H1 (cell line): ENCODE measurements around the gene SAA2. TPM values are rescaled to one million over a fixed set of nuclear protein-coding genes. Genes with fewer than 3 reads are reported as not detected.

Source experiments
- CTCF ChIA-PET: fragments of 300-600 bp; sonication (Branson Sonifier 250); formaldehyde crosslinking; loops from one replicate; lab custom pipeline; 2021; ENCODE audit not compliant: partially characterized antibody; lab: Charles Lee
- POLR2A ChIA-PET: fragments of 300-600 bp; sonication (Branson Sonifier 250); formaldehyde crosslinking; loops from one replicate; lab custom pipeline; 2021; ENCODE audit warnings: inconsistent platforms; ENCODE audit not compliant: partially characterized antibody; lab: Charles Lee
- DNase-seq, 2 experiments: peaks; one replicate each; pipeline versions ENCODE4 v3.0.0 to v3.0.0-alpha.2; 2010 to 2022; ENCODE audit warnings: low spot score in 2 of 2, low read depth in 1 of 2, mixed read lengths in 1 of 2
- FAIRE-seq: peaks from 2 replicates; lab custom pipeline; 2011; peaks lifted over from hg19 to GRCh38; lab: Jason Lieb, UNC
- H2AFZ ChIP-seq: 2 replicates; pipeline ENCODE4 v1.8.1; 2012; ENCODE audit warnings: low read length, inconsistent platforms
- H2AK5ac ChIP-seq: 2 replicates; pipeline ENCODE4 v1.6.1; 2013; ENCODE audit warnings: low read depth, low read length
- H2BK120ac ChIP-seq: replicated peaks from 2 replicates; pipeline ENCODE3; 2013; ENCODE audit warnings: low read depth, low read length, inconsistent platforms
- H2BK12ac ChIP-seq: 2 replicates; pipeline ENCODE4 v1.6.1; 2013; ENCODE audit warnings: low read depth, low read length
- H2BK15ac ChIP-seq: 2 replicates; pipeline ENCODE4 v1.6.1; 2013; ENCODE audit warnings: low read length
- H2BK20ac ChIP-seq: 2 replicates; pipeline ENCODE4 v1.6.1; 2013; ENCODE audit warnings: low read length
- H2BK5ac ChIP-seq: 2 replicates; pipeline ENCODE4 v1.6.1; 2013; ENCODE audit warnings: low read depth, low read length
- H3K14ac ChIP-seq: 2 replicates; pipeline ENCODE4 v1.6.1; 2013; ENCODE audit warnings: inconsistent platforms; ENCODE audit not compliant: insufficient read length
- H3K18ac ChIP-seq: 2 replicates; pipeline ENCODE4 v1.6.1; 2013; ENCODE audit warnings: low read length; ENCODE audit errors: extremely low read depth
- H3K23ac ChIP-seq: 2 replicates; pipeline ENCODE4 v1.6.1; 2013; ENCODE audit warnings: inconsistent platforms; ENCODE audit not compliant: insufficient read length
- H3K23me2 ChIP-seq: 2 replicates; pipeline ENCODE4 v1.6.1; 2013; ENCODE audit warnings: low read depth, low read length
- H3K27ac ChIP-seq: 2 replicates; pipeline ENCODE4 v1.6.1; 2011; ENCODE audit warnings: low read depth, low read length, inconsistent platforms
- H3K27me3 ChIP-seq, 4 experiments: replicated peaks in 1 of 4; 1 replicate in 1 of 4; 2 replicates in 3 of 4; pipeline versions ENCODE4 v1.6.1 to v1.8.1; 2011 to 2013; ENCODE audit warnings: low read length in 3 of 4, mild to moderate bottlenecking in 3 of 4, inconsistent platforms in 2 of 4, mixed read lengths in 2 of 4, moderate library complexity in 1 of 4; ENCODE audit not compliant: control insufficient read depth in 3 of 4, insufficient read depth in 3 of 4; ENCODE audit errors: extremely low read depth in 1 of 4
- H3K36me3 ChIP-seq, 4 experiments: 2 replicates each; pipeline versions ENCODE4 v1.6.1 to v1.8.1; 2011 to 2013; ENCODE audit warnings: mild to moderate bottlenecking in 4 of 4, low read length in 3 of 4, moderate library complexity in 2 of 4, control low read depth in 1 of 4, inconsistent platforms in 1 of 4; ENCODE audit not compliant: insufficient read depth in 4 of 4, control insufficient read depth in 2 of 4
- H3K4ac ChIP-seq: replicated peaks from 2 replicates; pipeline ENCODE3; 2013; ENCODE audit warnings: low read length, low read depth, mixed read lengths, inconsistent platforms; ENCODE audit not compliant: insufficient read length
- H3K4me1 ChIP-seq, 4 experiments: replicated peaks in 1 of 4; 1 replicate in 1 of 4; 2 replicates in 3 of 4; pipeline versions ENCODE4 v1.6.1 to v1.8.1; 2011 to 2013; ENCODE audit warnings: low read length in 3 of 4, inconsistent platforms in 2 of 4, mixed read lengths in 1 of 4; ENCODE audit not compliant: insufficient read depth in 4 of 4, control insufficient read depth in 3 of 4
- H3K4me2 ChIP-seq, 2 experiments: 2 replicates each; pipeline versions ENCODE4 v1.6.1 to v1.8.1; 2011 to 2013; ENCODE audit warnings: low read depth in 2 of 2, low read length in 2 of 2, control low read depth in 1 of 2, inconsistent platforms in 1 of 2, mild to moderate bottlenecking in 1 of 2; ENCODE audit not compliant: insufficient read depth in 1 of 2
- H3K4me3 ChIP-seq, 4 experiments: fragments of 200-600, 300-600 bp in 1 of 4; sonication (generic), shearing (Covaris generic), sonication (Bioruptor Twin) in 1 of 4; 2 replicates each; pipeline versions ENCODE4 v1.5.1 to v1.8.1; 2011 to 2016; ENCODE audit warnings: low read length in 4 of 4, low read depth in 3 of 4, control low read depth in 2 of 4, inconsistent platforms in 2 of 4, mild to moderate bottlenecking in 2 of 4, mixed read lengths in 1 of 4, moderate library complexity in 1 of 4; ENCODE audit not compliant: insufficient read depth in 2 of 4; ENCODE audit errors: extremely low read depth in 1 of 4
- H3K56ac ChIP-seq: replicated peaks from 2 replicates; pipeline ENCODE3; 2013; ENCODE audit warnings: low read depth, mild to moderate bottlenecking, mixed read lengths, low read length, inconsistent platforms; ENCODE audit not compliant: insufficient read length
- H3K79me1 ChIP-seq: 2 replicates; pipeline ENCODE4 v1.6.1; 2013; ENCODE audit warnings: low read depth, low read length, control low read depth
- H3K79me2 ChIP-seq, 2 experiments: 2 replicates each; pipeline versions ENCODE4 v1.6.1 to v1.8.1; 2012 to 2013; ENCODE audit warnings: low read length in 2 of 2, mild to moderate bottlenecking in 2 of 2, inconsistent platforms in 1 of 2; ENCODE audit not compliant: insufficient read depth in 2 of 2, control insufficient read depth in 1 of 2
- H3K9ac ChIP-seq, 4 experiments: replicated peaks in 1 of 4; 1 replicate in 1 of 4; 2 replicates in 3 of 4; pipeline versions ENCODE4 v1.6.1 to v1.8.1; 2011 to 2013; ENCODE audit warnings: low read depth in 3 of 4, low read length in 3 of 4, control low read depth in 2 of 4, mild to moderate bottlenecking in 2 of 4, moderate library complexity in 2 of 4, inconsistent platforms in 1 of 4; ENCODE audit errors: extremely low read depth in 1 of 4
- H3K9me3 ChIP-seq, 2 experiments: 2 replicates each; pipeline versions ENCODE4 v1.6.1 to v1.8.1; 2012 to 2013; ENCODE audit warnings: mild to moderate bottlenecking in 2 of 2, moderate library complexity in 2 of 2, control low read depth in 1 of 2, inconsistent platforms in 1 of 2, low read depth in 1 of 2, low read length in 1 of 2, mixed read lengths in 1 of 2; ENCODE audit not compliant: insufficient read depth in 2 of 2
- H4K20me1 ChIP-seq, 2 experiments: replicated peaks in 1 of 2; 2 replicates each; pipeline versions ENCODE3 to v1.8.1; 2011 to 2013; ENCODE audit warnings: inconsistent platforms in 2 of 2, low read length in 2 of 2, mild to moderate bottlenecking in 1 of 2; ENCODE audit not compliant: insufficient read depth in 2 of 2, control insufficient read depth in 1 of 2
- H4K5ac ChIP-seq: 2 replicates; pipeline ENCODE4 v1.6.1; 2013; ENCODE audit warnings: low read length, low read depth, mixed read lengths, inconsistent platforms; ENCODE audit not compliant: insufficient read length
- H4K8ac ChIP-seq: 2 replicates; pipeline ENCODE4 v1.8.0; 2013; ENCODE audit warnings: mild to moderate bottlenecking, moderate library complexity, low read length, inconsistent platforms; ENCODE audit not compliant: insufficient read depth; ENCODE audit errors: extremely low read depth
- H4K91ac ChIP-seq: replicated peaks from 2 replicates; pipeline ENCODE3; 2013; ENCODE audit warnings: low read length, mixed read lengths, inconsistent platforms; ENCODE audit not compliant: insufficient read length
- CBX8 ChIP-seq: fragments of 300-800, 300-1000 bp; sonication (generic); IDR thresholded peaks from 2 replicates; pipeline ENCODE4 v1.7.1; 2016; ENCODE audit warnings: low read depth, low read length, borderline replicate concordance
- CTBP2 ChIP-seq: IDR thresholded peaks from 2 replicates; pipeline ENCODE4 v1.7.0; 2011; ENCODE audit warnings: borderline replicate concordance, mild to moderate bottlenecking, moderate library complexity, mixed read lengths, low read length; ENCODE audit not compliant: insufficient read depth, insufficient read length
- EP300 ChIP-seq, 2 experiments: IDR thresholded peaks; 1 replicate in 1 of 2; 2 replicates in 1 of 2; pipeline ENCODE4 v1.6.1; 2011 to 2012; ENCODE audit warnings: low read depth in 2 of 2, low read length in 2 of 2, mild to moderate bottlenecking in 2 of 2, borderline replicate concordance in 1 of 2, inconsistent platforms in 1 of 2, moderate library complexity in 1 of 2
- HDAC6 ChIP-seq: IDR thresholded peaks from one replicate; pipeline ENCODE4 v1.7.1; 2012; ENCODE audit warnings: low read depth, mild to moderate bottlenecking, inconsistent platforms, low read length, moderate library complexity
- RFX5 ChIP-seq: IDR thresholded peaks from 2 replicates; pipeline ENCODE4 v1.6.1; 2011; ENCODE audit warnings: low read depth, low read length, improper control_type of control experiment, borderline replicate concordance
- SAP30 ChIP-seq: fragments of 300-600 bp; sonication (generic); IDR thresholded peaks from 2 replicates; pipeline ENCODE4 v1.7.1; 2012; ENCODE audit warnings: low read length, moderate library complexity, mild to moderate bottlenecking, inconsistent platforms; ENCODE audit not compliant: insufficient read depth, insufficient replicate concordance
- SIN3A ChIP-seq, 2 experiments: IDR thresholded peaks in 1 of 2; conservative IDR thresholded peaks in 1 of 2; 2 replicates each; pipeline ENCODE4 v1.6.1; 2011 to 2012; ENCODE audit warnings: low read length in 2 of 2, improper control_type of control experiment in 1 of 2, low read depth in 1 of 2, mild to moderate bottlenecking in 1 of 2
- SP1 ChIP-seq: IDR thresholded peaks from 2 replicates; pipeline ENCODE4 v1.6.1; 2011; ENCODE audit warnings: low read depth, low read length
- SP4 ChIP-seq: IDR thresholded peaks from 2 replicates; pipeline ENCODE4 v1.6.1; 2012; ENCODE audit warnings: low read length, inconsistent platforms
- TAF1 ChIP-seq: IDR thresholded peaks from 2 replicates; pipeline ENCODE4 v1.6.1; 2011; ENCODE audit warnings: mild to moderate bottlenecking, low read depth, low read length
- WGBS, 2 experiments: shearing (Covaris generic) in 1 of 2; methylation state at CpG; one replicate each; pipeline versions ENCODE4 v1.1.6 to v1.1.7; 2013 to 2015; ENCODE audit warnings: low lambda C conversion rate in 2 of 2, mixed read lengths in 2 of 2, inconsistent platforms in 1 of 2, low coverage in 1 of 2, missing lambda C conversion rate in 1 of 2; ENCODE audit not compliant: insufficient replicate concordance in 2 of 2, insufficient coverage in 1 of 2, insufficient read length in 1 of 2; ENCODE audit errors: extremely low coverage in 1 of 2, missing lambda C conversion rate in 1 of 2; 5-methylcytosine and 5-hydroxymethylcytosine counted together
- polyA plus RNA-seq, 7 experiments: library from polyadenylated mRNA; depleted of rRNA in 3 of 7; stranded (reverse) in 5 of 7; unstranded in 2 of 7; fragments of >200 nt in 5 of 7; fragments of 200-250 nt in 2 of 7; gene quantifications; 1 replicate in 5 of 7; 2 replicates in 1 of 7; 4 replicates in 1 of 7; pipeline versions ENCODE4 v1.2.1 to v1.2.3, GENCODE V29; 2011 to 2013; ENCODE audit warnings: missing spikeins in 2 of 7, mixed read lengths in 2 of 7
- total RNA-seq: library from RNA; stranded (reverse); fragmentation: NEBNext Ultra II Directional; extraction: Animal tissue kit (Norgen Biotek cat#: 25700); gene quantifications from 2 replicates; pipeline ENCODE4 v1.2.1, GENCODE V29; 2021
- TF ChIP-seq, protein P1 (sequence below): IDR thresholded peaks from 2 replicates; pipeline ENCODE4 v1.6.1; 2012; ENCODE audit warnings: inconsistent platforms
- TF ChIP-seq, protein P2 (sequence below): IDR thresholded peaks from 2 replicates; pipeline ENCODE4 v1.6.1; 2012; ENCODE audit warnings: inconsistent platforms

Gene SAA2
- total and polyA plus RNA-seq, 2 of the 8 experiments (the other 6 are each of a cell fraction or from before 2014, with no cell fraction given), result not detected

DNA sequence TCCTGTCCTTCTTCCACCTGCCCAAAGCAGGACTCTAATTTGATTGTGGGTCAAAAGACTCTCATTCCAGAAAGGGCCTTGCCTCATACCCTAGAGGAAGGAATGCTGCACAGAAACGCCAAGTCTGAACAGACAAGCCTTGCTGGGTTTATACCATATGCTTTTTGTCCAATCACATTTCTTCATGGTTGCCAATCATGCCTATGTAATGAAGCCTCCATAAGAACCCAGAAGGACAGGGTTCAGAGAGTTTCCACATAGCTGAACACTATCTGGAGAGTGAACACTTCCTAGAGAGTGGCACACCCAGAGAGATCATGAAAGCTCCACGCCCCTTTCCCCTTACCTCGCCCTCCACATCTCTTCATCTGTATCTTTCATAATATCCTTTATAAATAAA, 4.8 kb upstream of the SAA2 start:
- H3K23ac ChIP-seq, result no peak overlapping the region
- H3K27ac ChIP-seq, result no peak overlapping the region
- CTCF ChIA-PET, result interaction anchor here (1.3 to 2.0 kb wide), 2 partner anchors 9 to 82 kb away, joined by 4 to 8 read pairs; no protein-coding TSS in a partner anchor

More for the DNA sequence above, 4.8 kb upstream of the SAA2 start:
- Histone ChIP-seq H3K9ac (no peak overlapping the region), H4K5ac (no peak overlapping the region), H2BK12ac (no peak overlapping the region), H3K23me2 (no peaks in the 10 kb centered on the region), H3K27me3 (no peaks in the 10 kb centered on the region), H2BK20ac (no peak overlapping the region), H3K36me3 (no peaks in the 10 kb centered on the region), H3K4me2 (no peak overlapping the region), H2BK15ac (no peak overlapping the region), H3K4me1 (no peaks in the 10 kb centered on the region), H2AK5ac (no peak overlapping the region), H2AFZ (no peak overlapping the region), H3K4me3 (no peak overlapping the region), H3K4ac (no peak overlapping the region), H3K18ac (no peak overlapping the region), H4K91ac (no peak overlapping the region), H3K14ac (no peak overlapping the region), H3K79me1 (no peaks in the 10 kb centered on the region), H4K20me1 (no peaks in the 10 kb centered on the region), H2BK120ac (no peak overlapping the region), H2BK5ac (no peak overlapping the region), H3K9me3 (no peaks in the 10 kb centered on the region)
- WGBS, 2 experiments, result 84 to 100% methylated on average over 2 to 3 of the region's 3 CpGs
- FAIRE-seq, result no peak
- TF ChIP-seq EP300 (IDR thresholded peaks at IDR 0.05; ENCODE audit: borderline replicate concordance in 1 of 2, low read depth in 2 of 2, low read length in 2 of 2) (no peak), CBX8 (no peak), CTBP2 (no peak), TAF1 (no peak), HDAC6 (no peak), SP1 (no peak), RFX5 (no peak), SIN3A (conservative IDR thresholded peaks at IDR 0.05 in 1 of 2, IDR thresholded peaks at IDR 0.05 in 1 of 2; ENCODE audit: low read depth in 1 of 2, low read length in 2 of 2) (no peak), SP4 (no peak), SAP30 (no peak)
- TF ChIP-seq, protein P1, sequence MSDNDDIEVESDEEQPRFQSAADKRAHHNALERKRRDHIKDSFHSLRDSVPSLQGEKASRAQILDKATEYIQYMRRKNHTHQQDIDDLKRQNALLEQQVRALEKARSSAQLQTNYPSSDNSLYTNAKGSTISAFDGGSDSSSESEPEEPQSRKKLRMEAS, result no peak
- TF ChIP-seq, protein P2, sequence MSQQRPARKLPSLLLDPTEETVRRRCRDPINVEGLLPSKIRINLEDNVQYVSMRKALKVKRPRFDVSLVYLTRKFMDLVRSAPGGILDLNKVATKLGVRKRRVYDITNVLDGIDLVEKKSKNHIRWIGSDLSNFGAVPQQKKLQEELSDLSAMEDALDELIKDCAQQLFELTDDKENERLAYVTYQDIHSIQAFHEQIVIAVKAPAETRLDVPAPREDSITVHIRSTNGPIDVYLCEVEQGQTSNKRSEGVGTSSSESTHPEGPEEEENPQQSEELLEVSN, result no peak
- TF ChIP-seq, all 59 proteins: peak for 0
- POLR2A ChIA-PET, result interaction anchor here (0.6 kb wide), 1 partner anchor 10 kb away, joined by 3 read pairs; no protein-coding TSS in a partner anchor
- Histone ChIP-seq H3K56ac (no peak overlapping the region), H3K79me2 (no peaks in the 10 kb centered on the region), H4K8ac (no peak overlapping the region)
- peak in 1 of 2 experiments; percentile 11 for DNase-seq
